ENCODE results near the gene ELOVL6.

The ELOVL6 gene

GRCh38 chr4:110119880-110120279, 78.5 kb downstream of the ELOVL6 start:
- POLR2A ChIA-PET, result interaction anchor here (0.7 kb wide), 1 partner anchor 77 kb away, joined by 3 read pairs; no protein-coding TSS in a partner anchor
- CTCF ChIA-PET, result interaction anchor here (0.8 to 1.7 kb wide), 5 partner anchors 10 to 60 kb away, joined by 3 to 5 read pairs (median 3); no protein-coding TSS in a partner anchor
- TF ChIP-seq, protein P1, sequence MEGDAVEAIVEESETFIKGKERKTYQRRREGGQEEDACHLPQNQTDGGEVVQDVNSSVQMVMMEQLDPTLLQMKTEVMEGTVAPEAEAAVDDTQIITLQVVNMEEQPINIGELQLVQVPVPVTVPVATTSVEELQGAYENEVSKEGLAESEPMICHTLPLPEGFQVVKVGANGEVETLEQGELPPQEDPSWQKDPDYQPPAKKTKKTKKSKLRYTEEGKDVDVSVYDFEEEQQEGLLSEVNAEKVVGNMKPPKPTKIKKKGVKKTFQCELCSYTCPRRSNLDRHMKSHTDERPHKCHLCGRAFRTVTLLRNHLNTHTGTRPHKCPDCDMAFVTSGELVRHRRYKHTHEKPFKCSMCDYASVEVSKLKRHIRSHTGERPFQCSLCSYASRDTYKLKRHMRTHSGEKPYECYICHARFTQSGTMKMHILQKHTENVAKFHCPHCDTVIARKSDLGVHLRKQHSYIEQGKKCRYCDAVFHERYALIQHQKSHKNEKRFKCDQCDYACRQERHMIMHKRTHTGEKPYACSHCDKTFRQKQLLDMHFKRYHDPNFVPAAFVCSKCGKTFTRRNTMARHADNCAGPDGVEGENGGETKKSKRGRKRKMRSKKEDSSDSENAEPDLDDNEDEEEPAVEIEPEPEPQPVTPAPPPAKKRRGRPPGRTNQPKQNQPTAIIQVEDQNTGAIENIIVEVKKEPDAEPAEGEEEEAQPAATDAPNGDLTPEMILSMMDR (IDR thresholded peaks at IDR 0.05; ENCODE audit: control extremely low read depth, extremely low read depth, low read depth, missing control alignments), result no peak
- no peak for DNase-seq (ENCODE audit: extremely low spot score)

- DNase-seq (ENCODE audit: extremely low spot score), result peak; percentile 14
- TF ChIP-seq, protein P1 (IDR thresholded peaks at IDR 0.05; ENCODE audit: control extremely low read depth, extremely low read depth, low read depth, missing control alignments), result no peak
- POLR2A ChIA-PET, result no interaction called here
- CTCF ChIA-PET, result interaction anchor here (0.9 to 1.7 kb wide), 4 partner anchors 11 to 61 kb away, joined by 3 to 5 read pairs (median 3); no protein-coding TSS in a partner anchor
These were observed 79.1 kb downstream of the ELOVL6 start for GRCh38 chr4:110119337-110119736.

DNA sequence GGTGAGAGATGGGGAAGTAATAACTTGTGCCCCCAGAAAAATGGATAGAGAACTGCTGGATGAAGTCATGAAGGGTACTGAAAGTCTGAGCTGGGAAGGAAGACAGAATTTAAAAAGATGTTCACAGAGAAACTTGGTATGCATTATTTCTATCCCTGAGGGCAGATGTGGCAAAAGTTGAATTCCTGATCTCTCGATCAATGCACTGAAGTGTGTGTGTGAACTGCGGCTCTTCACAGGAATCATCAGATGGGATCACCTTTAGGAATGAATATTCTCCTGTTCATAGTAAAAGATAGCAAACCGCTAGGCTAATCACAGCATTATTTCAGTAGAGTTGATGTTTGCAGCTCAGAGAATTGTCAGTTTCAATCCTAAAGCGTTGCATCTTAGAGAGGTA, 86.4 kb downstream of the ELOVL6 start:
- no peak for DNase-seq (ENCODE audit: extremely low spot score)
- TF ChIP-seq, protein P1 (IDR thresholded peaks at IDR 0.05; ENCODE audit: control extremely low read depth, extremely low read depth, low read depth, missing control alignments), result no peak
- ChIA-PET POLR2A (interaction anchor here (0.7 kb wide), 1 partner anchor 26 kb away, joined by 6 read pairs; no protein-coding TSS in a partner anchor), CTCF (interaction anchor here (1.2 kb wide), 1 partner anchor 395 kb away, joined by 3 read pairs; no protein-coding TSS in a partner anchor)

- TF ChIP-seq, protein P1 (IDR thresholded peaks at IDR 0.05; ENCODE audit: control extremely low read depth, extremely low read depth, low read depth, missing control alignments), result no peak
- no peak for DNase-seq (ENCODE audit: extremely low spot score)
- ChIA-PET CTCF (interaction anchor here (1.2 kb wide), 1 partner anchor 17 kb away, joined by 6 read pairs; no protein-coding TSS in a partner anchor), POLR2A (no interaction called here)
These were observed 89.0 kb downstream of the ELOVL6 start for GRCh38 chr4:110109455-110109854.

GRCh38 chr4:110108960-110109359, 89.5 kb downstream of the ELOVL6 start:
- TF ChIP-seq, protein P1 (IDR thresholded peaks at IDR 0.05; ENCODE audit: control extremely low read depth, extremely low read depth, low read depth, missing control alignments), result no peak
- CTCF ChIA-PET, result interaction anchor here (0.8 to 1.6 kb wide), 4 partner anchors 11 to 59 kb away, joined by 3 to 6 read pairs (median 4); no protein-coding TSS in a partner anchor
- DNase-seq (ENCODE audit: extremely low spot score), result no peak
- POLR2A ChIA-PET, result no interaction called here

GRCh38 chr4:110108422-110108821, 90.0 kb downstream of the ELOVL6 start:
- peak; percentile 25 for DNase-seq (ENCODE audit: extremely low spot score)
- TF ChIP-seq, protein P1 (IDR thresholded peaks at IDR 0.05; ENCODE audit: control extremely low read depth, extremely low read depth, low read depth, missing control alignments), result no peak
- POLR2A ChIA-PET, result no interaction called here
- CTCF ChIA-PET, result interaction anchor here (0.8 to 1.6 kb wide), 4 partner anchors 11 to 58 kb away, joined by 3 to 5 read pairs (median 4); no protein-coding TSS in a partner anchor
